Fibroblast of skin of left biceps (primary cell): Measurements from ENCODE around the gene SPPL3.
"Not testable (repeated sequence)": the region's sequence is repeated elsewhere in the genome, so short reads cannot be mapped to it uniquely, and the experiment has no call there.

Experiments used
- DNase-seq, 2 experiments: peaks; one replicate each; pipeline ENCODE4 v3.0.0-alpha.2; 2013; ENCODE audit warnings: low read depth in 2 of 2

Gene SPPL3

DNA sequence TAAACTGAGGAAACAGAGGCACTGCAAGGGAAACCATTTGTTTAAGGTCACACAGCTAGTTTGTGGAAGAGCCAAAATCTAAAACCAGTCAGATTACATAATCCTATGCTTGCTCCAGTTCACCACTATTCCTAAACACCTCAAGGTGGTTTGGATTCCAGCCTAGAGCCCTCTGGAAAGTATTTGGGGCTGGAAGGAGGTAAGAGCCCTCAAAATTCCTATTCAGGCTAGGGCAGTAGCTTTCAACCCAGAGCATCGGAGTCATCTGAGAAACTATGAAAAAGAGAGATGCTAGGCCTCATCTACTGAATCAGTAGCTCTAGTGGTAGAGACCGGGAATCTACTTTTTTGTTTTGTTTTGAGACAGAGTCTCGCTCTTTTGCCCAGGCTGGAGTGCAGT is 16.0 kb upstream of the SPPL3 start:
- DNase-seq: no peak

- DNase-seq: no peak
Observed at GRCh38 chr12:120917748-120918147, 13.6 kb upstream of the SPPL3 start.

- no peak for DNase-seq
Observed at GRCh38 chr12:120916561-120916960, 12.4 kb upstream of the SPPL3 start.

- DNase-seq: no peak
Observed at GRCh38 chr12:120914794-120915193, 10.6 kb upstream of the SPPL3 start.

GRCh38 chr12:120909633-120910298 is 5.6 kb upstream of the SPPL3 start:
- no peak for DNase-seq

DNA sequence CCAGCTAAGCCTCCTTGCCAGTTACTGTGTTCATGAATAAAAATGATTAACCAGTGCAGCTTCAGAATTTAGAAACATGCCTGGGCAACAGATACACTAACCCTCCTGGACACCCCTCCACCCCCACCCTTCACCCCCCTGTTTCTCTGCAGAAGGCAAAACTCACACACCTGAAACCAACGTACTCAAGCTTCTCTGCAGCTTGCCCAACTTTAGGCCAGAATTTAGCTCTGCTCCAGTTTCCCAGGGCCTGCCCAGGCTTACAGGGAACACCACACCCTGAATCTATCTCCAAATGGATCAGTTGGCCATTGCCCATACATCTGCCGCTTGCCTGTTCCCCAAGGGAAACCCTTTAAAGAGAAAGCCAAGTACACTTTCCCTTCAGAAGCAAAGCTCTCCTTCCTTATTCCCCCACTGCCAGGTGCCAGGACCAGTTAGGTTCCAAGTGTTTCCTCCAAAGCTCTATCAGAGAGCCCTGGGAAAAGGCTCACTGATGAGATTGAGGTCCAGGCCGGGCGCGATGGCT is 1.8 kb upstream of the SPPL3 start:
- DNase-seq: no peak

GRCh38 chr12:120903412-120904196 is 554 bp downstream of the SPPL3 start:
- no peak for DNase-seq

GRCh38 chr12:120902846-120903411 is 1.2 kb downstream of the SPPL3 start:
- no peak for DNase-seq

DNA sequence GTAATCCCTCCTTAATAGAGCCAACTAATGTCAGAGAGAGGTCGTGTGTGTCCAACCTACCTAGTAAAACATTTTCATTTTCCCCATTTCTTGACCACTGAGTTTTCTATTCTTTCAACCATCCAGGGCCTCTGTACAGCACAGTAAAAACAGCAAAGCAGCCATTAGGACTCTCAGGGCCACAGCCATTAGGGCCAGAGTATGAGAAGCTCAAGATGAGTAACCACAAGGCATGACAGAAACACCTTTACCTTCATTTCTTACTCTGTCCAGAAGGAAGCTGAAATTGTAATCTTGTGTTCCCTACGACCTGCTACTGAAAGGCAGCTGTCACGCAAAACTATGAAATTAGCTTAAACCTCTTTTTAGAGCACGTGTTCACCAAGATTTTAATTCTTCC is 2.3 kb downstream of the SPPL3 start:
- no peak for DNase-seq

DNA sequence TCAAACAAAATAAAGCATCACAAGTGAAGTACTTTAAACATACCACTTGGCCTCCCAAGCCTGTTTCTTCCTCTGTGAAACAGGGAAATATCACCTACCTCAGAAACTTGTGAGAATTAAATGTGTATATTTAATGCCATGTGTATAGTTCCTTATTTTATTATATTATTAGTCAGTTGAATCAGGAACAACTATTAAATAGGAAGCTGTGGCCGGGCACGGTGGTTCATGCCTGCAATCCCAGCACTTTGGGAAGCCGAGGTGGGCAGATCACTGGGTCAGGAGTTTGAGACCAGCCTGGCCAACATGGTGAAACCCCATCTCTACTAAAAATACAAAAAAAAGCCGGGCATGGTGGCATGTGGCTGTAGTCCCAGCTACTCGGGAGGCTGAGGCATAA is 3.1 kb downstream of the SPPL3 start:
- not testable (repeated sequence) for DNase-seq

- DNase-seq: no peak
Observed at GRCh38 chr12:120895532-120895931, 8.6 kb downstream of the SPPL3 start.

GRCh38 chr12:120892265-120892664 is 11.9 kb downstream of the SPPL3 start:
- DNase-seq: no peak

GRCh38 chr12:120890963-120891362 is 13.2 kb downstream of the SPPL3 start:
- no peak for DNase-seq

- DNase-seq: no peak
Observed at GRCh38 chr12:120887253-120888043, 16.7 kb downstream of the SPPL3 start.

- no peak for DNase-seq
Observed at GRCh38 chr12:120886199-120887018, 17.7 kb downstream of the SPPL3 start.

GRCh38 chr12:120885521-120885920 is 18.6 kb downstream of the SPPL3 start:
- DNase-seq: no peak

DNA sequence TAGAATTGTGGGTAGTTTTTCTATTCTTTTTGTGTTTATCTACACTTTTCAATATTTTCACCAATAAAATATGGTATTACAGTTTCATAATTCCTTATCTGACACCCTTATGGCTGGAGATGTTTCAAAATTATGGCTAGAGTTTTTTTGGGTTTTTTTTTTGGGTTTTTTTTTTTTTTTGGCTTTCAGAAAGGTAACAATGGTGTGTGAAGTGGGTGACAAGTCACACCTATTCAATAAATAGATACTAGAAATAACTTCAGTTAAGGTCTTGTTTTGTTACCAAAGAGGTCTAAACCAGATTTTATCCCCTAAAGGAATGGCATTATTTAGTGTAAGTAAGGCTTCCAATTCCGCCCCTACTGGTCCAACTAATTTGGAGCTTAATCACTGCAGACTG is 19.5 kb downstream of the SPPL3 start:
- no peak for DNase-seq

DNA sequence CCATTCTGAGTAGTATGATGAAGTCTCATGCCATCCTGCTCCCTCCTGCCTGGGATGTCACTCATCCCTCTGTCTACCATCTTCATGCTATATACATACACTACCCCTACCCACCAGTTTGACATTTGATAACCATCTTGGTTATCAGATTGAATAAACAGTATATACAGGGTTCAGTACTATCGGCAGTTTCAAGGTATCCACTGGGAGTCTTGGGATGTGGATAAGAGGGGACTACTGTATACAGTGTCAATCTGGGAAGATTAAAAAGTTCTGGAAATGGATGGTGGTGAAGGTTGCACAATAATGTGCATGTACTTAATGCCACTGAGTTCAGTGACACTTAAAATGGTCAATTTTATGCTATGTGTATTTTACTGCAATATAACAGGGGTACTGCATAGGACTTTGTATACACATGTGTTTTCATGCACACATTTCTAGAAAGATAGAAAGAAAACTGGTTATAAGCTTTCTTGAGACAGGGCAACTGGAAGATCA is 22.1 kb downstream of the SPPL3 start:
- no peak for DNase-seq

DNA sequence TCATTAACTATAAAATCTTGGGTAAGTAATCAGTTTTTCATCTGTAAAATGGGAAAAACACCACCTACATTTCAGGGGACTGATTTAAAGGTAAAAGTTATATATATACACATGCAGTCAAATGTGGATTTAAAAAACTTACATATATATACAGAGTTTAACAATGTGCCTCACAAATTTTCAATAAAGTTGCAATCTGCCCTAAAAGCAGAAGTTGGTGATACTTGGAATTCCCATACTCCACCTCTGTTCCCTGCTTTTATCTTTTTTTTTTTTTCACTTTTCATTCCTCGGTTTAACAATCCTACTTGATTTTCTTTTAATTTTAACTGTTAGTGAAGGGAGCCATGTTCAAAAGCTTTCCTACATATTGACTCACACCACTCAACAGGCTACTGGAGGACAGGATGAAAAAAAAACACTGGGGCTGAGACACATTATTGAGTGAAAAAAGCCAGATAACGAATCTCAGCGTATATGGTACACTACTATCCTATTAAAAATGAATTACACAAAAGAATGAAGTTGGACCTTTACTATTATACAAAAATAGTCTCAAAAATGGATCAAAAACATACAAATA is 24.3 kb downstream of the SPPL3 start:
- no peak for DNase-seq

- DNase-seq: no peak
Observed at GRCh38 chr12:120879102-120879501, 25.1 kb downstream of the SPPL3 start.
